GM21526 (cell line): ENCODE data around the gene GNL1.

Source experiments
- ATAC-seq: cut with Tn5 transposase; IDR thresholded peaks from one replicate; pipeline ENCODE4 v1.9.1; 2021; ENCODE audit warnings: moderate library complexity; ENCODE audit not compliant: unreplicated experiment, low FRiP score

The GNL1 gene

GRCh38 chr6:30571075-30571761, 14.9 kb upstream of the GNL1 start, which contains the start of gene ABCF1:
ABCF1 (plus strand) TSS chr6:30571442; CDS start chr6:30571488, 46 bp downstream.
- ATAC-seq: peak; percentile 85

- ATAC-seq: peak; percentile 8
Observed at GRCh38 chr6:30570740-30571074, 14.4 kb upstream of the GNL1 start.

- ATAC-seq: no peak
Observed at GRCh38 chr6:30570263-30570662, 14.0 kb upstream of the GNL1 start.

GRCh38 chr6:30568245-30568644, 12.0 kb upstream of the GNL1 start:
- ATAC-seq: no peak

GRCh38 chr6:30565772-30566171, 9.5 kb upstream of the GNL1 start:
- ATAC-seq: no peak

- no peak for ATAC-seq
Observed at GRCh38 chr6:30564114-30564513, 7.8 kb upstream of the GNL1 start.

- ATAC-seq: no peak
Observed at GRCh38 chr6:30562470-30563425, 6.5 kb upstream of the GNL1 start.

- no peak for ATAC-seq
Observed at GRCh38 chr6:30560930-30561329, 4.6 kb upstream of the GNL1 start.

GRCh38 chr6:30557683-30557981, 1.3 kb upstream of the GNL1 start:
- ATAC-seq: no peak

- peak; percentile 48 for ATAC-seq
Observed at GRCh38 chr6:30556906-30557682, 805 bp upstream of the GNL1 start, which contains the start of gene PRR3. PRR3 (plus strand) TSS chr6:30557295; CDS start chr6:30557345, 50 bp downstream.

- peak; percentile 1 for ATAC-seq
Observed at GRCh38 chr6:30555816-30556065, 548 bp downstream of the GNL1 start.

GRCh38 chr6:30554962-30555815, 1.1 kb downstream of the GNL1 start:
- ATAC-seq: no peak

- no peak for ATAC-seq
Observed at GRCh38 chr6:30554404-30554803, 1.9 kb downstream of the GNL1 start.

GRCh38 chr6:30548375-30548774, 7.9 kb downstream of the GNL1 start:
- no peak for ATAC-seq

GRCh38 chr6:30547454-30547853, 8.8 kb downstream of the GNL1 start:
- no peak for ATAC-seq

- ATAC-seq: no peak
Observed at GRCh38 chr6:30544666-30545272, 11.5 kb downstream of the GNL1 start.

GRCh38 chr6:30543821-30544220, 12.5 kb downstream of the GNL1 start:
- ATAC-seq: no peak

GRCh38 chr6:30542915-30543314, 13.4 kb downstream of the GNL1 start:
- ATAC-seq: no peak

- no peak for ATAC-seq
Observed at GRCh38 chr6:30542404-30542725, 13.9 kb downstream of the GNL1 start.
